ENCODE data around the gene GPD2.

DNA sequence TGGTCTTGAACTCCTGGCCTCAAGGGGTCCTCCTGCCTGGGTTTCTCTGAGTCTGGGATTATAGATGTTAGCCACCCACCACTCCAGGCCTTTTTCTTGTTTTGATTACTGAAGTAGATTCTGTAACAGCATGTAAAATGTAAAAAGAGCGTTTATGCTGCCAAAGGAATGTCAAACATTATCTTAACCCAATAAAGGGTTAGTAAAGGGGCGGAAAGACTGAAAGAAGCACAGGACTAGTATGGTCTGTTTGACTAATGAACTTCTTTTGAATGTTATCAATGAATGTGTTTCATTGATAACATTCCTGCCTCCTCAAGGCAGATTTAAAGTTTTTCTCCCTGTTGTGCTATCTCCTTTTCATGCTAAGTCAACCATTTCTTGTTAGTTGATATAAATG lies 29.4 kb downstream of the GPD2 start:
- no peak for TF ChIP-seq POLR2AphosphoS5 (IDR thresholded peaks at IDR 0.05; ENCODE audit: borderline replicate concordance, low read depth, low read length)
- no peak for TF ChIP-seq FOXP2 (optimal IDR thresholded peaks at IDR 0.05; ENCODE audit: control extremely low read depth, extremely low read length, insufficient read depth)
- TF ChIP-seq EZH2 (IDR thresholded peaks at IDR 0.05) = no peak
